H1 (cell line): Measurements from ENCODE around the gene SV2B. TPM values are rescaled to one million over a fixed set of nuclear protein-coding genes. Genes with fewer than 3 reads are reported as not detected.

Source experiments
- CTCF ChIA-PET: fragments of 300-600 bp; sonication (Branson Sonifier 250); formaldehyde crosslinking; loops from one replicate; lab custom pipeline; 2021; ENCODE audit not compliant: partially characterized antibody; lab: Charles Lee
- POLR2A ChIA-PET: fragments of 300-600 bp; sonication (Branson Sonifier 250); formaldehyde crosslinking; loops from one replicate; lab custom pipeline; 2021; ENCODE audit warnings: inconsistent platforms; ENCODE audit not compliant: partially characterized antibody; lab: Charles Lee
- DNase-seq, 2 experiments: peaks; one replicate each; pipeline versions ENCODE4 v3.0.0 to v3.0.0-alpha.2; 2010 to 2022; ENCODE audit warnings: low spot score in 2 of 2, low read depth in 1 of 2, mixed read lengths in 1 of 2
- FAIRE-seq: peaks from 2 replicates; lab custom pipeline; 2011; peaks lifted over from hg19 to GRCh38; lab: Jason Lieb, UNC
- H2AFZ ChIP-seq: 2 replicates; pipeline ENCODE4 v1.8.1; 2012; ENCODE audit warnings: low read length, inconsistent platforms
- H2AK5ac ChIP-seq: 2 replicates; pipeline ENCODE4 v1.6.1; 2013; ENCODE audit warnings: low read depth, low read length
- H2BK120ac ChIP-seq: replicated peaks from 2 replicates; pipeline ENCODE3; 2013; ENCODE audit warnings: low read depth, low read length, inconsistent platforms
- H2BK12ac ChIP-seq: 2 replicates; pipeline ENCODE4 v1.6.1; 2013; ENCODE audit warnings: low read depth, low read length
- H2BK15ac ChIP-seq: 2 replicates; pipeline ENCODE4 v1.6.1; 2013; ENCODE audit warnings: low read length
- H2BK20ac ChIP-seq: 2 replicates; pipeline ENCODE4 v1.6.1; 2013; ENCODE audit warnings: low read length
- H2BK5ac ChIP-seq: 2 replicates; pipeline ENCODE4 v1.6.1; 2013; ENCODE audit warnings: low read depth, low read length
- H3K14ac ChIP-seq: 2 replicates; pipeline ENCODE4 v1.6.1; 2013; ENCODE audit warnings: inconsistent platforms; ENCODE audit not compliant: insufficient read length
- H3K18ac ChIP-seq: 2 replicates; pipeline ENCODE4 v1.6.1; 2013; ENCODE audit warnings: low read length; ENCODE audit errors: extremely low read depth
- H3K23ac ChIP-seq: 2 replicates; pipeline ENCODE4 v1.6.1; 2013; ENCODE audit warnings: inconsistent platforms; ENCODE audit not compliant: insufficient read length
- H3K23me2 ChIP-seq: 2 replicates; pipeline ENCODE4 v1.6.1; 2013; ENCODE audit warnings: low read depth, low read length
- H3K27ac ChIP-seq: 2 replicates; pipeline ENCODE4 v1.6.1; 2011; ENCODE audit warnings: low read depth, low read length, inconsistent platforms
- H3K27me3 ChIP-seq, 4 experiments: replicated peaks in 1 of 4; 1 replicate in 1 of 4; 2 replicates in 3 of 4; pipeline versions ENCODE4 v1.6.1 to v1.8.1; 2011 to 2013; ENCODE audit warnings: low read length in 3 of 4, mild to moderate bottlenecking in 3 of 4, inconsistent platforms in 2 of 4, mixed read lengths in 2 of 4, moderate library complexity in 1 of 4; ENCODE audit not compliant: control insufficient read depth in 3 of 4, insufficient read depth in 3 of 4; ENCODE audit errors: extremely low read depth in 1 of 4
- H3K36me3 ChIP-seq, 4 experiments: 2 replicates each; pipeline versions ENCODE4 v1.6.1 to v1.8.1; 2011 to 2013; ENCODE audit warnings: mild to moderate bottlenecking in 4 of 4, low read length in 3 of 4, moderate library complexity in 2 of 4, control low read depth in 1 of 4, inconsistent platforms in 1 of 4; ENCODE audit not compliant: insufficient read depth in 4 of 4, control insufficient read depth in 2 of 4
- H3K4ac ChIP-seq: replicated peaks from 2 replicates; pipeline ENCODE3; 2013; ENCODE audit warnings: low read length, low read depth, mixed read lengths, inconsistent platforms; ENCODE audit not compliant: insufficient read length
- H3K4me1 ChIP-seq, 4 experiments: replicated peaks in 1 of 4; 1 replicate in 1 of 4; 2 replicates in 3 of 4; pipeline versions ENCODE4 v1.6.1 to v1.8.1; 2011 to 2013; ENCODE audit warnings: low read length in 3 of 4, inconsistent platforms in 2 of 4, mixed read lengths in 1 of 4; ENCODE audit not compliant: insufficient read depth in 4 of 4, control insufficient read depth in 3 of 4
- H3K4me2 ChIP-seq, 2 experiments: 2 replicates each; pipeline versions ENCODE4 v1.6.1 to v1.8.1; 2011 to 2013; ENCODE audit warnings: low read depth in 2 of 2, low read length in 2 of 2, control low read depth in 1 of 2, inconsistent platforms in 1 of 2, mild to moderate bottlenecking in 1 of 2; ENCODE audit not compliant: insufficient read depth in 1 of 2
- H3K4me3 ChIP-seq, 4 experiments: fragments of 200-600, 300-600 bp in 1 of 4; sonication (generic), shearing (Covaris generic), sonication (Bioruptor Twin) in 1 of 4; 2 replicates each; pipeline versions ENCODE4 v1.5.1 to v1.8.1; 2011 to 2016; ENCODE audit warnings: low read length in 4 of 4, low read depth in 3 of 4, control low read depth in 2 of 4, inconsistent platforms in 2 of 4, mild to moderate bottlenecking in 2 of 4, mixed read lengths in 1 of 4, moderate library complexity in 1 of 4; ENCODE audit not compliant: insufficient read depth in 2 of 4; ENCODE audit errors: extremely low read depth in 1 of 4
- H3K56ac ChIP-seq: replicated peaks from 2 replicates; pipeline ENCODE3; 2013; ENCODE audit warnings: low read depth, mild to moderate bottlenecking, mixed read lengths, low read length, inconsistent platforms; ENCODE audit not compliant: insufficient read length
- H3K79me1 ChIP-seq: 2 replicates; pipeline ENCODE4 v1.6.1; 2013; ENCODE audit warnings: low read depth, low read length, control low read depth
- H3K79me2 ChIP-seq, 2 experiments: 2 replicates each; pipeline versions ENCODE4 v1.6.1 to v1.8.1; 2012 to 2013; ENCODE audit warnings: low read length in 2 of 2, mild to moderate bottlenecking in 2 of 2, inconsistent platforms in 1 of 2; ENCODE audit not compliant: insufficient read depth in 2 of 2, control insufficient read depth in 1 of 2
- H3K9ac ChIP-seq, 4 experiments: replicated peaks in 1 of 4; 1 replicate in 1 of 4; 2 replicates in 3 of 4; pipeline versions ENCODE4 v1.6.1 to v1.8.1; 2011 to 2013; ENCODE audit warnings: low read depth in 3 of 4, low read length in 3 of 4, control low read depth in 2 of 4, mild to moderate bottlenecking in 2 of 4, moderate library complexity in 2 of 4, inconsistent platforms in 1 of 4; ENCODE audit errors: extremely low read depth in 1 of 4
- H3K9me3 ChIP-seq, 2 experiments: 2 replicates each; pipeline versions ENCODE4 v1.6.1 to v1.8.1; 2012 to 2013; ENCODE audit warnings: mild to moderate bottlenecking in 2 of 2, moderate library complexity in 2 of 2, control low read depth in 1 of 2, inconsistent platforms in 1 of 2, low read depth in 1 of 2, low read length in 1 of 2, mixed read lengths in 1 of 2; ENCODE audit not compliant: insufficient read depth in 2 of 2
- H4K20me1 ChIP-seq, 2 experiments: replicated peaks in 1 of 2; 2 replicates each; pipeline versions ENCODE3 to v1.8.1; 2011 to 2013; ENCODE audit warnings: inconsistent platforms in 2 of 2, low read length in 2 of 2, mild to moderate bottlenecking in 1 of 2; ENCODE audit not compliant: insufficient read depth in 2 of 2, control insufficient read depth in 1 of 2
- H4K5ac ChIP-seq: 2 replicates; pipeline ENCODE4 v1.6.1; 2013; ENCODE audit warnings: low read length, low read depth, mixed read lengths, inconsistent platforms; ENCODE audit not compliant: insufficient read length
- H4K8ac ChIP-seq: 2 replicates; pipeline ENCODE4 v1.8.0; 2013; ENCODE audit warnings: mild to moderate bottlenecking, moderate library complexity, low read length, inconsistent platforms; ENCODE audit not compliant: insufficient read depth; ENCODE audit errors: extremely low read depth
- H4K91ac ChIP-seq: replicated peaks from 2 replicates; pipeline ENCODE3; 2013; ENCODE audit warnings: low read length, mixed read lengths, inconsistent platforms; ENCODE audit not compliant: insufficient read length
- CEBPB ChIP-seq: IDR thresholded peaks from 2 replicates; pipeline ENCODE4 v1.6.1; 2012; ENCODE audit warnings: low read depth, low read length
- RBBP5 ChIP-seq: IDR thresholded peaks from 2 replicates; pipeline ENCODE4 v1.7.1; 2012; ENCODE audit warnings: low read depth, mild to moderate bottlenecking, inconsistent platforms, low read length, moderate library complexity, borderline replicate concordance
- SIN3A ChIP-seq, 2 experiments: IDR thresholded peaks in 1 of 2; conservative IDR thresholded peaks in 1 of 2; 2 replicates each; pipeline ENCODE4 v1.6.1; 2011 to 2012; ENCODE audit warnings: low read length in 2 of 2, improper control_type of control experiment in 1 of 2, low read depth in 1 of 2, mild to moderate bottlenecking in 1 of 2
- TCF12 ChIP-seq: IDR thresholded peaks from 2 replicates; pipeline ENCODE4 v1.6.1; 2011; ENCODE audit warnings: low read depth, mild to moderate bottlenecking, low read length
- WGBS, 2 experiments: shearing (Covaris generic) in 1 of 2; methylation state at CpG; one replicate each; pipeline versions ENCODE4 v1.1.6 to v1.1.7; 2013 to 2015; ENCODE audit warnings: low lambda C conversion rate in 2 of 2, mixed read lengths in 2 of 2, inconsistent platforms in 1 of 2, low coverage in 1 of 2, missing lambda C conversion rate in 1 of 2; ENCODE audit not compliant: insufficient replicate concordance in 2 of 2, insufficient coverage in 1 of 2, insufficient read length in 1 of 2; ENCODE audit errors: extremely low coverage in 1 of 2, missing lambda C conversion rate in 1 of 2; 5-methylcytosine and 5-hydroxymethylcytosine counted together
- polyA plus RNA-seq, 7 experiments: library from polyadenylated mRNA; depleted of rRNA in 3 of 7; stranded (reverse) in 5 of 7; unstranded in 2 of 7; fragments of >200 nt in 5 of 7; fragments of 200-250 nt in 2 of 7; gene quantifications; 1 replicate in 5 of 7; 2 replicates in 1 of 7; 4 replicates in 1 of 7; pipeline versions ENCODE4 v1.2.1 to v1.2.3, GENCODE V29; 2011 to 2013; ENCODE audit warnings: missing spikeins in 2 of 7, mixed read lengths in 2 of 7
- total RNA-seq: library from RNA; stranded (reverse); fragmentation: NEBNext Ultra II Directional; extraction: Animal tissue kit (Norgen Biotek cat#: 25700); gene quantifications from 2 replicates; pipeline ENCODE4 v1.2.1, GENCODE V29; 2021

The SV2B gene
- total and polyA plus RNA-seq, 2 of the 8 experiments (the other 6 are each of a cell fraction or from before 2014, with no cell fraction given) = 0.09 to 0.20 TPM

DNA sequence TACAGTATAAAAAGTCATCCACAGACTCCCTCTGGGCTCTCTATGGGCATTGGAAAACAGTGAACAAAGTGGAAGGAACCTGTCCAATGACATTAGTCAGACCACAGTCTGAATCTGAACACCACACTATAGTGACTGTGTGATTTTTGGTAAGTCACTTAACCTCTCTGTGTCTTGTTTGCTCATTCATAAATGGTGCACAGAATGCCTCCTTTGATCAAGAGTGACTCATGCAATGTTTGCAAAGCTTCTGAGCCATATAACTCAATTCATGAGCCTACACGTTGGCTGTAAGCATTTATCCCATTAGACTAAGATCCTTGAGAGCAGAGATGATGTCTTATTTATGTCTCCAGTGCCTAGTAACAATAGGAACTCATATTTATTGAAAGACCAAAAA lies 46.7 kb downstream of the SV2B start:
- Histone ChIP-seq H3K27me3 (no peaks in the 10 kb centered on the region), H4K20me1 (no peaks in the 10 kb centered on the region), H4K5ac (no peak overlapping the region), H2BK5ac (no peak overlapping the region), H2AK5ac (no peak overlapping the region), H4K8ac (no peak overlapping the region), H3K27ac (no peak overlapping the region), H2BK120ac (no peak overlapping the region), H2BK20ac (no peak overlapping the region), H3K9me3 (no peaks in the 10 kb centered on the region), H3K79me2 (no peaks in the 10 kb centered on the region), H3K9ac (no peak overlapping the region), H3K23me2 (no peaks in the 10 kb centered on the region; the same call in 1 of the 2 replicates), H3K36me3 (no peaks in the 10 kb centered on the region), H3K79me1 (no peaks in the 10 kb centered on the region), H3K18ac (no peak overlapping the region), H2BK15ac (no peak overlapping the region), H3K4me3 (no peak overlapping the region), H3K4ac (no peak overlapping the region), H2AFZ (no peak overlapping the region), H3K56ac (no peak overlapping the region), H3K14ac (no peak overlapping the region), H4K91ac (no peak overlapping the region), H2BK12ac (no peak overlapping the region), H3K4me2 (no peak overlapping the region), H3K23ac (no peak overlapping the region), H3K4me1 (peaks cover 0 to 3% (median 0%) of the 10 kb centered on the region in 4 experiments; a peak in 1 of 7 replicates)
- TF ChIP-seq RBBP5 (no peak), SIN3A (conservative IDR thresholded peaks at IDR 0.05 in 1 of 2, IDR thresholded peaks at IDR 0.05 in 1 of 2; ENCODE audit: low read depth in 1 of 2, low read length in 2 of 2) (no peak), TCF12 (no peak), CEBPB (no peak)
- no peak for DNase-seq
- 93% methylated on average over 1 of the region's 1 CpG; no CpG with 5 or more reads in 1 of the 2 experiments for WGBS, 2 experiments
- CTCF ChIA-PET = no interaction called here
- no peak for FAIRE-seq
- POLR2A ChIA-PET = no interaction called here
